CD4-positive, alpha-beta T cell treated with Interleukin-6 at 100 ng/mL for 8 hours (primary cell): ENCODE results near the gene GNPTAB.

Experiments used
- DNase-seq: peaks from one replicate; pipeline ENCODE4 v3.0.0-alpha.2; 2020; ENCODE audit warnings: mixed read lengths, low spot score

GNPTAB gene

DNA sequence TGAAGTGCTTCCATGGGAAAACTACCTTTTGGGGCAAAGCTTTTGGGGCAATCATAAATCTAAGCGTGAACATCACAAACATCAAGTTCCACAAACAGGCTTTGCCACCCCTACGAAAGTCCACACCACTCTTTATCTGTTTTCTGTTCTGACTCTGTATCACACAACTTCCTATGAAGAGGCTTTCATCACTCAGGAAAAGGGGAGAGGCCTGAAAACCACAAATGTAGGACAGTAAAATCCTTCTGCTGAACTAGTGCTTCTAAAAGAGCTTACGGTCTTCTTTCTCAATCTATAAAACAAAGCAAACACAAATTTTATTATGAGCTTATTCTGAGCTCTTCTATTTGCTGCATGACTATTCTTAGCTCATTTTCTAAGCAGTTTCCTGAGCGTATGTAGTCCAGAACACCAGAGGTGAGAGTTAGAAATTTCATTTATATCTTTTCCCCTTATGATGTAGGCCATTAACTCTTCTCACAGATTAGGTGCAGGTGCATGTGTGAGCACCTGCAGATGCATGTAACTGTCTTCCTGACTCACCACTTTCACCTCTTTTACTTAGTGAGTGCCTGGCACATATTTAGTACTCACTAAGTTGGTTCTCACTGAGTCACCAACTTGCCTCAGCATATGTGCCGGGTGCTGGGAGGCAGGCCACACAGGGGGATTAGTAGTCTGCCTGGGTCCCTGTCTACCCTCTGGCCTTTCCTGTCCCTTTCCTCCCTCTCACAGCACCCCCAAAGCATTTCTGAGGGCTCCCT, 58.6 kb downstream of the GNPTAB start:
- DNase-seq: no peak

DNA sequence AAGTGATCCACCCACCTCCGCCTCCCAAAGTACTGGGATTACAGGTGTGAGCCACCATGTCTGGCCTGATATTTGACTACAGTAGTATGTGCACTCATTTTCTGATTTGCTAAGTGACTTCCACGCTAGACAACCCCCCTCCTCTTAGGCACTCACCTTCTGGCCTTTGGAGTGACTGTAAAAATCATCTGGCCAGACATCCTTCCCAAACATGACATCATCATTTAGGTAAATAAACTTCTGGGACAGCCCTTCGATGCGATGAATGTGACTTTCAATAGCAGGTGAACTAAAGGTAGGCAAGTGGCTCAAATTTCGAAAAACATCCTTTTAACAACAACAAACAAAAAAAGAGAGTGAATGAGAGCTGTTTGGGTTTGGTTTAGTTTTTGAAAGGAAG, 60.9 kb downstream of the GNPTAB start:
- DNase-seq: no peak

DNA sequence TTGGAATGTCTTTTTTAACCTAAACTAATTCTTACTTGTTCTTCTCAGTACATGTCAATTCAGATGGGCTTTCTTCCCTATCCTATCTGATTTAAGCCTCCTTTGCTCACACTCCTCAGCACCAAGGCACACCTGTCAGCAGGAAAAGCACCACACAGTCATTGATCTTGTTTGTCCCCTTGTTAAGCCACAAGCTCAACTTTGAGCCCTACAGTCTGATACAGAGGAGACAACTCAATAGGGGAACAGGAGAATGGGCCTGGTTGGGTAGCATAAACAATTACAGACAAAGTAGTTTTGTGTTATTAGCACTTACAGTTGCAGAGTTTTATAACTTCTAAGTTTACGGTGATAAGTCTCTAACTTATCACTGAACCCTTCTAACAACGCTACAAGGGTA, 62.0 kb downstream of the GNPTAB start:
- DNase-seq: no peak

DNA sequence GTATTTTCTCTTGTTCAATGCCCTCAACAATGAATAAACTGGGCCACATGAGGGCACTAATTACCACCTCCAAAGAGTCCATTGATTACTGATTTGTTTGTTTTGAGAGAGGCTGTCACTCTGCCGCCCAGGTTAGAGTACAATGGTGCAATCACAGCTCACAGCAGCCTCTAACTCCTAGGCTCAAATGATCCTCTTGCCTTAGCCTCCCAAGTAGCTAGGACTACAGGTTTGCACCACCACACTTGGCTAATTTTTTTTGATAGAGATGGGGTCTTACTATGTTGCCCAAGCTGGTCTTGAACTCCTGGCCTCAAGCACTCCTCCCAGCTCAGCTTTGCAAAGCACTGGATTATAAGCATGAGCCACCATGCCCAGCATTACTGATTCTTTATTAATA, 63.2 kb downstream of the GNPTAB start:
- DNase-seq: no peak

DNA sequence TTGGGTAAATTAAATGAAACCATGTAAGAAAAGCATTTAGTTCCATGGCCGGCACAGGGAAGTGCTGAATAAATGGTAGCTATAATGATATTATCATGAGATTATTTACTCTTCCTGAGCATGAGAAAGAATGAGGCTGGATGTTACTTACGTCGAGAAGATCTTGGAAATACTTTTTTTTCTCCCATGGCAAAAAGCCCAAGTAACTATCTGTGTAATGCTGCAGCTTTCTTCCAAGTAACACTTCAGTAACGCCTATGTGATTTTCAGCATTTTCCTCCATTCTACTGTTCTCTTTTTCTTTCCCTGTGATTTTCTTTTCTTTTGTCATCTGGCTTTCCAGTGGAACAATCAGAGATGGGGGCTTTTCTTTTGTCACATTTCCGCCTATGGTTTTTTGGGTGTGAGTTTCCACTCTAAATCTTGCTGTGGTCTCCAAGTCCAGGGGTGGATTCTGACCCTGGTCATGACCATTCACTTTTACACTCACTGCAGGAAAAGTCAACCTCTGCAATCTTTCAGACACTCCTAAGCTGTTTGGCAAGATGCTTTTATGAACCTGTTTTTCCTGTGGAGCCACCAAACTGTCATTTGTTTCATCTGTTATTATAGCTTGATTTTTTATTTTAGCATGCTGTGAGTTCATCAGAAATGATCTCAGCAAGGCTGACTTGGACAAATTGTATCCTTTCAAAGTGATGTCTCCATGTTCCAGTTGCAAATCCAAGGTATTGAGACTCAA, 66.5 kb downstream of the GNPTAB start:
- no peak for DNase-seq

DNA sequence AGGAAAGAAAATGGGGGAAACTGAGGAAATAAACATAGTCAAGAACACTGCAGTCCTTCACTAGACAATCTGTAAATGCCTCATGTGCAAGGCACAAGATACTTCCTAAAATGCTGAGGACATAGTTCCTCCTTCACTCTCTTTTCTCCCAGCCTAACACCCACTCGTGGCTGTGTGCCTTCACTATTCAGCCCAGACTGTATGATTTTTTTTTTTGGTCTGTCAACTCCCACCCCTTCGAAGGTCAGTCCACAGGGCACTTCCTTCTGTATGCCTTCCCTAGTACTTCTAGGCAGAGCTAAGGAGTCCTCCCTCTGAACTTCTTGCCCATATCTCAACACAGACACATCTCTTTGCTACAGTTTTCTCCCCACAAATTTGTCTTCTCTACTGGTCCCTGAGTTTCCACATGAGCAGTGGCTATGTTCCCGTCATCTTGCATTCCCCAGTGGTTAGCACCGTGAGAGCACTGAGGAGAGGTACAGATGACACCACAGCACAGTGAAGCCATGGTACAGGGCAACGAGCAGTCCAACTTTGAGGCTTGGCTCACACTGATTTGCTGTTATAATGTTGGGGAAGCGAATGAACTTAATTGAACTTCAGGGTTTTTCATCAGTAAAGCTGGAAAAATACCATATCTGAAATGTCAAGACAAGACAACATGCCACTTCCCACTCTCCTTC, 67.4 kb downstream of the GNPTAB start:
- no peak for DNase-seq

DNA sequence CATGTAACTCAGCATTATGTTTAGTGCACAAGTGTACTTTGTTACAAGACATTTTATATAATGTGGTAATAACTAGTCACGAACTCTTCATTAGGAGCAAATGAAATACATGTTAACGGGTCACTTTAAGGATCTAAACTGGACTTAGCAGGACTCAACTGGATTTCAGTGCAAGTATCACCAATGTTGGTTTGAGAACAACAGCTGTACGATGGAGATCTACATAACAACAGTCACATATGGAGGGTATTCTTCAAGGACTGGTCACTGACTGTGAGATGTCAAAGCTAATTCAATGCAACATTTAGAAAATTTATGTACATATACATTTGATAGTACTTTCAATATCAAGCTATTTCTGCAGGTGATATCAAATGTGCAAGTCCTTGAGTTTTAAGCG, 69.0 kb downstream of the GNPTAB start:
- DNase-seq: no peak

DNA sequence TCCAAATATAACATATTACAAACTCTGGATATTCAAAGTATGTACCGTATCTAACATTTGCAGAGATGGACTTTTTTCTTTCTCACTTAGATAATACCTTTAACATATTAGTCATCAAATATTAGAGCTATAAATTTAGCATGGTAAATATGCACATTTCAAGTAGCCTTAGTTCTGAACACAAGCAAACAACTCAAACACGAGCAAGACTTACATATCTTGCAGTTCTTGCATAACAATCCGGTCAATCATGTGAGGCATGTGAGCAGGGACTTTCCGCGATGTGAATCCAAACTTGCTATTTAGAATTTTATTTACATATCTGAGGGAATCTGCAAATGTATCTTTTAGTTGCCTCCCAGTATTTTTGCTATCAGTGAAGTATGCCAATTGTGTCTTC, 69.4 kb downstream of the GNPTAB start:
- DNase-seq: no peak

DNA sequence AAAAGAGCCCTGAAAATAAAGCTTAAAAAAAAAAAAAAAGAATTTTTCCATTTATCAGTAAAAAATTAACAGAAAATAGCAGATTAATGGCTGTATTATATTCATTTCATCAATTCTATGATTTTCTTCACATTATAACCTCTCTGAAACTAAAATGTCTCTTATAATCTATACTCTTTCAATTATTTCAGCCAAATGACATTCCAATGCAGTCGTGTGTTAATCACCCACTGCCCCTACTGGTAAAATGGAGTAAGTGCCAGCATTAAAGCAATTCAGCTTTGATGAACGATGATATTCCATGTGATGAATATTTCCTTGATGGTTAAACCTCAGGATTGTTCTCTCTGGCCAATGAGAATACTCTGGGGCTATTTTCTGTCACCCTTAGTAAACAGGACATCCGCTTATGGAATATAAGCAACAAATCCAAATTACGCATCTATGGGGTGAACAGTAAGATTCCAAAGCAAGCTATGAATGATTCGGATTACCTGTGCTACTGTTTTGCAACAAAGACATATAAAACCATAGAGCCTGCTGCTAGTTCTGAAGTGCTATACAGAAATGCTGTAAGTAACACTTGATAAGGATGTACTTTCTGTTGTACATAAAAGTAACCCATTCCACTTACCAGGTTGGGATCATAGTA, 71.2 kb downstream of the GNPTAB start:
- DNase-seq: peak; percentile 24

DNA sequence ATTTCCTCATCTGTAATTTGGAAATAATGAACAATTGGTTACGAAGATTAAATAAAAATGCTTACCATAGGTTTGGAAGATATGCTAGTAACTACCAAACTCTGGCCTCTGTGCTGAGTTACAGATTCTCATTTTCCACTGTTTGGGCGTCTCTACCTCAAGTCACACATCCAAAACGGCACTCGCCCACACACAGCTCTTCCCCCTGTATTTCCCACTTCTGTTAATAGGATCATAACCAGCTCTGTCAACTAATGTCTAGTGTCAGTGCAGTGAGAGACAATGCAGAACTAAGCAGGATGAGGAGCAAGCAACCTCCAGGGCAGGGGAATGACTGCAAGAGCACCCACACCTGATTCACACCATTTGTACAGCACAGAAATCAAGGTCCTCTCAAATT, 80.6 kb downstream of the GNPTAB start:
- DNase-seq: no peak

DNA sequence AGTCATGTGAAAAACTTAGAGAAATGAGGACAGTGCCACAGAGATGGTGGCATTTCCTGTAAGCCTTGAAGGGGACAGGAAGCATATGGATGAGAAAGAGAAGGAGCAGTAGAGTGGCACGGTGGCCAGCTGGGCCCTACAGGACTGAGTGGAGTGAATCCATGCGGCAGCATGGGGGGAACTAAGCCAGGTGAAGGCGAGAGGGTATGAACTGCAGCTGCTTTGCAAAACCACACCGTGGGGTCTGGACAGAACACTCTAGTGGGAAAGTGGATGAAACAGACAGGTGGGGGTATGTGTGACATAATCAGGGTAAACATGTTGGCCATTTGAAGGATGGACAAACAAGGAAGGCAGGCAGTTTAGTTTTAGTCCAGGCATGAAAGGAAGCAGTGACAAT, 81.1 kb downstream of the GNPTAB start:
- no peak for DNase-seq

DNA sequence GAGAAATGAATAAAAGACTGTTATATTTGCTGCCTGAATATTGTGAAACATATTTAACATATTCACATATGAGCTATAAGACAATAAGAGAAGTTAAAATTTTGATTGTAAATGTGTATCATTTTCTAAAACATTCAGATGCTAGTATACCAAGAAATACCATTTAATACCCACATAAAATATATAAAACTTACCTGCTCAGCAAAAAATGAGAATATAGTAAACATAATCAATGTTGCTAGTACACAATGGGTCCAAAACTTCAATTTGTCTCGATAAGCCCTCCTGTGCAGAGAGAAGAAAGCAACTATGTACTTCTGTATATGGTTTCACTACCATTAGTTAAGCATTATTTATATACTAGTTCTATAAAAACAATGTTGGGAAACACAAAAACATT, 81.9 kb downstream of the GNPTAB start:
- DNase-seq: no peak

DNA sequence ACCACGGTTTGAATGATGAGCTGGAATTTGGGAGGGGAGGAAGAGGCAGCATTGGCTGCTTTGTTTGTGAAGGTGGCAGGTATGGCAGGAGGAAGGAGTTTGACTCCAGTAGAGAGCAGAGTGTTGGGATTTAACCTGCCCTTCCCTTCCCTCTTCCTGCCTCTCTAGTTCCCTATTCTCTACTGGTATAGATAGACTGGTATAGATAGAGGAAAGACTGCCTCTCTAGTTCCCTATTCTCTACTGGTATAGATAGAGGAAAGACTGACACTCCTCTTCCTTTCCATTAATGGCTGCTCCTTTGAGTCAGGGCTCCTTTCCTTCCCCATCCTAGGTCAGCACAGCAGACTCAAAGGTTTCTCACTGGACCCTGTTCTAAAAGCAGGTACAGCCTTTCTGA, 83.1 kb downstream of the GNPTAB start:
- DNase-seq: no peak

DNA sequence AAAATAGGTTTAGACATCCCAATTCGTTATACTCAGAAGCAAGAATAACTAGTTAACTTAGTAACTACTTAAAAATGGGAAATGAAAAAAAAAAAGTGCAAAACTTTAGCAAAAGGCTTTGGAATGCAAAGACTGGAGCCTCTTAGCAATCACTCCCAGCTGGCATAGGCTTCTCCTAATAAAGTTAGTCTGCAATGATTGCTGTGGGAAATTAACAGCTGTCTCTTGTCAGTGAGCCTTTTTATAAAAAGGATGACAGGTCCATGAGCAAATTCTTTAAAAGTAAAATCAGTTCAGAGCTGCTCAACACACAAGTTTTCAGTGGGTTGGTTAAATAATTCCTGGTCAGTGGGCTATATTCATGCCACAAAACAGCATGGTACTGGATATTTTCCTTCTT, 84.1 kb downstream of the GNPTAB start:
- DNase-seq: no peak

DNA sequence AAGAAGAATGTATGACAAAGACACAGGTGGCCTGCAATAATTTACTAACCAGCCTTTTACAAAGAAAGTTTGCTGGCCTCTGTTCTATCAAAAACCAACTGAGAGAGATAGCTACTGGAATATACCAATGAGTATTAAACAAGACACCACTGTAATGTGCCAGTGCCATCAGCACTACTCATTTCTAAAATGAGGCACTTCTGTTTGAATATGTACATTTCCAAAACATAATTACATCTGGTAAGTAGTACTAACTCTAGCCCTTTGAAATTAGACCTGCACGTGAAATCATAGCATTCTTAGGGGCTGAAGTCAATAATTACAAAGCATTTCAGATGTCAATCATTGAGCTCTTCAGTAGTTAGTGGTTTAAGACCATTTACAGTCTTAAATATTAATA, 84.6 kb downstream of the GNPTAB start:
- DNase-seq: no peak

DNA sequence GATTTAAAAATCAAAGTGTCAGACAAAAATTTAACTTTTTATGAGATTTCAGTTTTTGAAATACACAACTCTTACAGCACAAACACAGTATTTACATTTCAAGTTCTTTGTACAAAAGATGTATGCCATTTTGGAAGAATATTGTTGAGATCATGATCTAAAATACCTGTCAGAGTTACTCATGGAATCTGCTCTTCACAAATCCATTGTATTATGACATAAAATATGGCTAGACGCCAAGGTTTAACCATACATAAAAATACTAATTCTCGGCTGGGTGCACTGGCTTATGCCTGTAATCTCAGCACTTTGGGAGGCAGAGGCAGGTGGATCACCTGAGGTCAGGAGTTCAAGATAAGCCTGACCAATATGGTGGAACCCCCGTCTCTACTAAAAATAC, 85.3 kb downstream of the GNPTAB start:
- no peak for DNase-seq

DNA sequence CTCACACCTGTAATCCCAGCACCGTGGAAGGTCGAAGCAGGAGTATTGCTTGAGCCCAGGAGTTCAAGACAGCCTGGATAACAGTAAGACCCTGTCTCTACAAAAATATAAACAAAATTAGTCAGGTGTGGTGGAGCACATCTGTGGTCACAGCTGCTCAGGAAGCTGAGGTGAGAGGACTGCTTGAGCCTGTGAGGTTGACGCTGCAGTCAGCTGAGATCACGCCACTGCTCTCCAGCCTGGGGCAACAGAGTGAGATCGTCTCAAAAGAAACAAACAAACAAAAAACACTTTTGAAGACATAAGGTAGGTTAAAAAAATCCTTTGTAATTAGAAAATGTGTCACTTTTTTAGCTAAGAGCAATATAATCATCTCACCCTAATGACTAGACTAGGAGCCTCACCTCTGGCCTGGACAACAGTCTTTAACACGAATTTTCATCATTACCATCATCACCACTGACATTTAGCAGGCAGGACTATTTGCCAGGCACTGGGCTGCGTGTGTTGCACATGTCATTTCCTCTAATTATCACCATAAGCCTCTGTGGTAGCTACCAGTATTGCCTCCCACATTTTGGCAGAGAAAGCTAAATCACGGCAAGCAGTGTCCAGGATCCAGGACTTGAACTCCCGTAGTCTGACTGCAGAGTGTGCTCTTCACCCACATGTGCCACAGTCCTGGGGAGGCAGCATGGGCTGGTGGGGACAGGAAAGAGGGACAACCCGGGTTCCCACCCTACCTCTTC, 86.9 kb downstream of the GNPTAB start:
- no peak for DNase-seq

DNA sequence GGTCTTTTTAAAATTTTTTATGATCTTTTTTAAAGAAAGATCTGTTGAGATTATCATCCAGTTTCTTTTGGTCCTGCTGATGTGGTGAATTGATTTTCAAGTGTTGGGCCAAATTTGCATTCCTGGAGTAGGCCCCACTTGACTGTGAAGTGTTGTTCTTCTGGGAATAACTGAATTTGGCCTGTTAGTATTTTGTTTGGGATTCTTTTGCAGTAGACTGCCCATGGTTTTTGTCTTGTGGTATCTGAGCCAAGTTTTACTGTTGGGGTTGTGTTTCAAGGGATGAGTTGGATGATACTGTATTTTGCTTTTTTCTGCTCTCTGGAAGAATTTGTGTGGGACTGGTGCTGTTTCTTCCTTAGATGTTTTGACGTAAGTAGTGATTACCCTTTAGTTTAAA, 87.5 kb downstream of the GNPTAB start:
- no peak for DNase-seq

DNA sequence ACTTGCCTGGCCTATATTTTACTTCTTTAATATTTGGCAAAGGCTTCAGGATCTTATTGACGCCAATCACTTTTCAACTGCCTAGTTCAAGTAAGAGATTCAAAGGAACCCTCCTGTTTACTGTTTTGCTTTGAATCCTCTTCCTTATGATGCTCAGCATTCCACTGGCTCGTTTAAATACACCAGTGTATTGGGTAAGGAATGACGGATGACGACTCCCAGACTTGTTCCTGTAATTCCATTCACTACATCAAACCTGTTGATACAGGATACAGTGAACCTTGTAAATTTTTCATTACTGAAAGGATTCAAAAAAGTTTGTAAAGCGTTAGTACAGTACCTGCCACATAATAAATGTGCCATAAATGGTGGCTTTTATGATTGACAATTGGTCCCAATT, 89.8 kb downstream of the GNPTAB start:
- no peak for DNase-seq

DNA sequence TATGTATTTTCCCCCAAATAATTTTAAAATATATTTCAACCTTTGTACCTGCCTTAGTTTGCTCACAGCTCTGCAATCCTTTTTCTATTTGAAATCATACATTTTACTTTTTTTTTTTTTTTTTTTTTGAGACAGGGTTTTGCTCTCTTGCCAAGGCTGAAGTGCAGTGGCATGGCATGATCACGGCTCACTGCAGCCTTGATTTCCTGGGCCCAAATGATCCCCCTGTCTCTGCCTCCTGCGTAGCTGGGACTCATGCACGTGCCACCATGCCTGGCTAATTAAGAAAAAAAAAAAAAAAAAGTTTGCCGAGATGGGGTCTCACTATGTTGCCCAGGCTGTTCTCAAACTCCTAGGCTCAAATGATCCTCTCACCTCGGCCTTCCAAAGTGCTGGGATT, 90.2 kb downstream of the GNPTAB start:
- DNase-seq: no peak

DNA sequence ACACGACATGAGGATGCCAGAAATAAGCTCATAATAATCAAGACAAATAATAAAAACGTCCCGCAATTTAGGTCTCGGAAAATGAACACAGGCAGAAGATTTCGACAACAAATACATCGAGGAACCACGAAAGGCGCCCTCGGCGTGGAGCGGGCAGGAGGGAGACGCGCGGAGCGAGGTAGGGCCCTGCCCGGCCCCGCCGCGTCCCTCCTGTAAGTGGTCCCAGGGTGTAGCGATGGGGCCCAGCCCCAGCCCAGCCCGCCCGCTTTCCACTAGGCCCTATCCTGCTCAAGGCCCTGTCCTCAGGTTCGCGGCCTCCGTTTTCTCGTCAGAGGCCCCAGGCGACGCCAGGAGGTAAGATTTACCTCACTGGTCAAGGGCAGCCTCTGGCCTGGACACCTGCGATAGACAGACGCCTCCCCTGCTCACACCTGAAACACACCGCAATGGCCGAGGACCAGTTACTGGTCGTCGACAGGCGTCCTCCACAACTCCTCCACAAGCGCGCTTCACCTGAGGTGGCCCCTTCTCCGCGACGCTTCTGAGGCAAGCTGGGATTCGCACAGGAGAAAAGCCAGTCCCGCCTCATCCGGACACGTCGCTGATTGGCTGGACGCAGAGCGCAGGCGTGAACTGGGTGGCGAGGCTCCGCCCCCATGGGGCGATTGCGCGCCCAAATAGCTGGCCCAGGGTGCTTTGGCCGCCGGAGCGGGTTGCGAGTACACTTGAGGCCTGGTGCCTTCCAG, 91.7 kb downstream of the GNPTAB start, which contains the start of gene SYCP3:
Gene SYCP3, minus strand, starts transcription at position 543 of the 746 bp plus-strand sequence. CDS start 1,527 bp downstream, outside the sequence.
- DNase-seq: no peak
